GM19468 (cell line): ENCODE measurements around the gene EIF2AK3.
"Not testable (repeated sequence)": the region's sequence is repeated elsewhere in the genome, so short reads cannot be mapped to it uniquely, and the experiment has no call there.

Source experiments
- ATAC-seq: cut with Tn5 transposase; IDR thresholded peaks from one replicate; pipeline ENCODE4 v1.9.1; 2021; ENCODE audit warnings: mild to moderate bottlenecking, moderate library complexity, moderate number of reproducible peaks; ENCODE audit not compliant: unreplicated experiment; ENCODE audit errors: extremely low read depth

EIF2AK3 gene

GRCh38 chr2:88638123-88638650 is 10.9 kb upstream of the EIF2AK3 start:
- ATAC-seq, result no peak

GRCh38 chr2:88637464-88637863 is 10.2 kb upstream of the EIF2AK3 start:
- no peak for ATAC-seq

- no peak for ATAC-seq
Observed at GRCh38 chr2:88636026-88636425, 8.8 kb upstream of the EIF2AK3 start.

- no peak for ATAC-seq
Observed at GRCh38 chr2:88632569-88632968, 5.3 kb upstream of the EIF2AK3 start.

- no peak for ATAC-seq
Observed at GRCh38 chr2:88628571-88628939, 1.3 kb upstream of the EIF2AK3 start.

GRCh38 chr2:88627856-88628570 is 749 bp upstream of the EIF2AK3 start:
- peak; percentile 6 for ATAC-seq

GRCh38 chr2:88626171-88627054 is 851 bp downstream of the EIF2AK3 start:
- no peak for ATAC-seq

- no peak for ATAC-seq
Observed at GRCh38 chr2:88624477-88624876, 2.8 kb downstream of the EIF2AK3 start.

- not testable (repeated sequence) for ATAC-seq
Observed at GRCh38 chr2:88623831-88624465, 3.3 kb downstream of the EIF2AK3 start.

- no peak for ATAC-seq
Observed at GRCh38 chr2:88622307-88622706, 5.0 kb downstream of the EIF2AK3 start.

- ATAC-seq, result no peak
Observed at GRCh38 chr2:88621432-88621831, 5.8 kb downstream of the EIF2AK3 start.

GRCh38 chr2:88620015-88620414 is 7.2 kb downstream of the EIF2AK3 start:
- ATAC-seq, result no peak

- no peak for ATAC-seq
Observed at GRCh38 chr2:88615822-88616221, 11.4 kb downstream of the EIF2AK3 start.

GRCh38 chr2:88614497-88615157 is 12.6 kb downstream of the EIF2AK3 start:
- ATAC-seq, result peak; percentile 82

- ATAC-seq, result no peak
Observed at GRCh38 chr2:88613921-88614320, 13.3 kb downstream of the EIF2AK3 start.

GRCh38 chr2:88608184-88608583 is 19.1 kb downstream of the EIF2AK3 start:
- ATAC-seq, result no peak

GRCh38 chr2:88607416-88607815 is 19.8 kb downstream of the EIF2AK3 start:
- no peak for ATAC-seq

- peak; percentile 78 for ATAC-seq
Observed at GRCh38 chr2:88606371-88607030, 20.8 kb downstream of the EIF2AK3 start.

- ATAC-seq, result no peak
Observed at GRCh38 chr2:88603146-88603545, 24.1 kb downstream of the EIF2AK3 start.

- ATAC-seq, result no peak
Observed at GRCh38 chr2:88602022-88602421, 25.2 kb downstream of the EIF2AK3 start.
